Measurements from ENCODE around the gene JUNB. TPM values are rescaled to one million over a fixed set of nuclear protein-coding genes. Genes with fewer than 3 reads are reported as not detected.

JUNB gene
- total and polyA plus RNA-seq, 10 donors = 57.5 to 363 (median 169) TPM

DNA sequence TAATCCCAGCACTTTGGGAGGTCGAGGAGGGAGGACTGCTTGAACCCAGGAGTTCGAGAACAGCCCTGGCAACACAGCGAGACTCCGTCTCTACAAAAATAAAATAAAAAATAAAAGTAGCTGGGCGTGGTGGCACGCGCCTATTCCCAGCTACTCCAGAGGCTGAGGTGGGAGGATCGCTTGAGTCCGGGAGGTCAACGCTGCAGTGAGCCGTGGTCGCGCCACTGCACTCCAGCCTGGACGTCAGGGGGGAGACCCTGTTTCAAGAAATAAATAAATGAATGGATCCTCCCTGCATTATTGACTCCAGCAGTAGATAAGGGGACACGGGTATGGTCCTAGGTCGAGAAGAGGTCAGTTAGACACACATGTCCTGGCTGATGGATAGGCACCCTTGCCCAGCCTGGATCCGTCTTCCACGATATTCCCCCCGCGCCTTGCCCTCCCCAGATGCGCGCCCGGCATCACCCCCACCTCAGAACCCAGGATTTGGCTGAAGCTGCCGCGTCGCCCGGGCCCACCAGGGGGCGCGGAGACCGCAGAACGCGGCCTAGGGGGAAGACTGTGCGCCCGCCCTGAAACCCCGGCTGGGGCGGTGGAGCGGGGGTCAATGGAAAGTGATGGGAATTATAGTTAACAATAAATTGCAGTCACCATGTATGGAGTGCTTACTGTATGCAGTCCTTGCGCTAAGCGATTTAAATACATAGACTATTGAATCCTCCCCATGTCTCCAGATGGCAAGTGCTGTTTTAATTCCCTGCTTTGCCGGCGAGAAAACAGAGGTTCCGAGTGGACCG, 13.9 kb upstream of the JUNB start:
- Histone ChIP-seq H3K4me3 (peak overlapping the region; percentile 31 to 79 (median 56)), H3K36me3 (no peaks in the 10 kb centered on the region), H3K27ac (peak overlapping the region; percentile 79 to 98 (median 96)), H3K9me3 (no peaks in the 10 kb centered on the region), H3K4me1 (peaks cover 32 to 70% (median 60%) of the 10 kb centered on the region in 6 donors), H3K27me3 (replicated peaks in 1 of 7) (no peaks in the 10 kb centered on the region)
- WGBS, 5 donors = 11 to 13% (median 12%) methylated on average over 42 to 43 of the region's 43 CpGs
- TF ChIP-seq POLR2AphosphoS5 (IDR thresholded peaks at IDR 0.05) (peak; percentile 64 to 89 (median 72)), POLR2A (IDR thresholded peaks at IDR 0.05) (no peak)
- TF ChIP-seq, protein P1, sequence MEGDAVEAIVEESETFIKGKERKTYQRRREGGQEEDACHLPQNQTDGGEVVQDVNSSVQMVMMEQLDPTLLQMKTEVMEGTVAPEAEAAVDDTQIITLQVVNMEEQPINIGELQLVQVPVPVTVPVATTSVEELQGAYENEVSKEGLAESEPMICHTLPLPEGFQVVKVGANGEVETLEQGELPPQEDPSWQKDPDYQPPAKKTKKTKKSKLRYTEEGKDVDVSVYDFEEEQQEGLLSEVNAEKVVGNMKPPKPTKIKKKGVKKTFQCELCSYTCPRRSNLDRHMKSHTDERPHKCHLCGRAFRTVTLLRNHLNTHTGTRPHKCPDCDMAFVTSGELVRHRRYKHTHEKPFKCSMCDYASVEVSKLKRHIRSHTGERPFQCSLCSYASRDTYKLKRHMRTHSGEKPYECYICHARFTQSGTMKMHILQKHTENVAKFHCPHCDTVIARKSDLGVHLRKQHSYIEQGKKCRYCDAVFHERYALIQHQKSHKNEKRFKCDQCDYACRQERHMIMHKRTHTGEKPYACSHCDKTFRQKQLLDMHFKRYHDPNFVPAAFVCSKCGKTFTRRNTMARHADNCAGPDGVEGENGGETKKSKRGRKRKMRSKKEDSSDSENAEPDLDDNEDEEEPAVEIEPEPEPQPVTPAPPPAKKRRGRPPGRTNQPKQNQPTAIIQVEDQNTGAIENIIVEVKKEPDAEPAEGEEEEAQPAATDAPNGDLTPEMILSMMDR (IDR thresholded peaks at IDR 0.05 in 8 of 11, conservative IDR thresholded peaks at IDR 0.05 in 3 of 11) = peak; percentile 88 to 98 (median 97)
- peak; percentile 96 for DNase-seq
- intact Hi-C loops (cut with DNase I; ENCODE audit: low total_unique reads) = no loop called here

DNA sequence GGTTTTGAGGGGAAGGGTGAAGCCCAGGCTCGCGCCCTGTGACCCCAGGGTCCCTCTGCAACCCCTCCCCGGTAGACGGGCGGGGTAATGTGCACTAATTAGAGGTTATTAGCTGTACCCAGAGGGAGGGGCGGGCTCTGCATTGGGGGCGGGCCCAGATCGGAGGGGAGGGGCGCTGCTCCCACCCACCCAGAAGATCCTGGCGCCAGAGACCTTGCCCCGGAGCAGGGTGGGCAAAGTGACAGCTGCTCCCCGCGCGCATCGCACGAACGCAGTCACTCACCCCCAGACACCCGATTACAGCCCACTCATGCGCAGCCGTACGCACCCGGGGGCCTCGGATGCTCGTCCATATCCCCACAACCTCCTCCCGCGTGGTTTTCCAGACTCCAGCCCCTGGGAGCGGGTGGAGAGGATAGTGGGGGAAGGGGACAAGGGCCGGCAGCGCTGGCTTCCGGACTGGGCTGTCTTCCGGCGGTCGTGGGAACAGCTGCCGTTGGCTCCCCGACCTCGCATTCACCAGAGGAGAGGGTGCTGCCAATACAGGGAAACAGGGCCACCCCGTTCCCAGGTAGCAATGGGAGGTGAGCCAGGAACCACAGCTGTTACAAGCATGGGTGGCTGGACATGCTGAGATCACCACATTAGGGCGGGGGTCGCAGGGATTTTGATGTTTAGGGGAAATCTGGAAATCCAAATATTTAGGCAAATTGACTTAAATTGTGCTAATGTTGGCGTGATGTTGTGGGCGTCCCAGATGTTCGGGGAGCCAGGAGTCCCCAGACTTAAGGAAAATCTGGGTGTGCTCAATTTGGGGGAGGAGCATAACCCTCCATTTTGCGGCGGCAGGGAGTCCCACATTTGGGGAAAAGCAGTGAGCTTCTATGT, 13.0 kb upstream of the JUNB start:
- DNase-seq = peak; percentile 92
- Histone ChIP-seq H3K36me3 (no peaks in the 10 kb centered on the region), H3K4me3 (peak overlapping the region; percentile 31 to 79 (median 56)), H3K27ac (peak overlapping the region; percentile 79 to 98 (median 96)), H3K9me3 (no peaks in the 10 kb centered on the region), H3K27me3 (replicated peaks in 1 of 7) (no peaks in the 10 kb centered on the region), H3K4me1 (peaks cover 36 to 78% (median 68%) of the 10 kb centered on the region in 6 donors)
- 2 to 5% (median 3%) methylated on average over 30 to 44 of the region's 44 CpGs for WGBS, 5 donors
- intact Hi-C loops (cut with DNase I; ENCODE audit: low total_unique reads) = no loop called here
- TF ChIP-seq, protein P1 (IDR thresholded peaks at IDR 0.05 in 8 of 11, conservative IDR thresholded peaks at IDR 0.05 in 3 of 11) = no peak
- TF ChIP-seq POLR2AphosphoS5 (IDR thresholded peaks at IDR 0.05) (peak; percentile 71 to 87 (median 74)), POLR2A (IDR thresholded peaks at IDR 0.05) (no peak)

DNA sequence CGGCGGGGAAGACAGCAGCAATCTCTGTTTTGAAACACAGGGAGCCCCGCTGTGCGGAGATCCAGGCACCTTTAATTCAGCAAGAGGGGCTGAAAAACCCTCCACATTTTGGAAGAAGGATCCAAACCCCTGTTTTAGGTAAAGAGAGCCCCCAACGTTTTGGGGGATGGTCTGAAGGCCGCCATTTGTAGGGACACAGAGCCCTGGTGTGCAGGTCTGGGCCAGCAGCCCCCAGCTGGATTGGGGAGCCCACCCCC, 12.5 kb upstream of the JUNB start:
- H3K27ac ChIP-seq = peak overlapping the region; percentile 79 to 98 (median 96)
- DNase-seq = no peak
- H3K27me3 ChIP-seq (replicated peaks in 1 of 7) = no peaks in the 10 kb centered on the region
- no peaks in the 10 kb centered on the region for H3K36me3 ChIP-seq
- no peak for TF ChIP-seq POLR2AphosphoS5 (IDR thresholded peaks at IDR 0.05)
- no peak for TF ChIP-seq POLR2A (IDR thresholded peaks at IDR 0.05)
- TF ChIP-seq, protein P1 (IDR thresholded peaks at IDR 0.05 in 8 of 11, conservative IDR thresholded peaks at IDR 0.05 in 3 of 11) = no peak
- H3K4me3 ChIP-seq = peak overlapping the region in 6 of 8 donors; percentile 31 to 79 (median 59)
- 43 to 58% (median 52%) methylated on average over 6 of the region's 6 CpGs for WGBS, 5 donors
- intact Hi-C loops (cut with DNase I; ENCODE audit: low total_unique reads) = no loop called here
- peaks cover 41 to 84% (median 74%) of the 10 kb centered on the region in 6 donors for H3K4me1 ChIP-seq
- no peaks in the 10 kb centered on the region for H3K9me3 ChIP-seq
